ENCODE measurements around the gene TMCC3.
A peak's percentile ranks its signal among the peaks of the same experiment; 100 is the strongest.
"Not testable (repeated sequence)": the region's sequence is repeated elsewhere in the genome, so short reads cannot be mapped to it uniquely, and the experiment has no call there.

The TMCC3 gene

DNA sequence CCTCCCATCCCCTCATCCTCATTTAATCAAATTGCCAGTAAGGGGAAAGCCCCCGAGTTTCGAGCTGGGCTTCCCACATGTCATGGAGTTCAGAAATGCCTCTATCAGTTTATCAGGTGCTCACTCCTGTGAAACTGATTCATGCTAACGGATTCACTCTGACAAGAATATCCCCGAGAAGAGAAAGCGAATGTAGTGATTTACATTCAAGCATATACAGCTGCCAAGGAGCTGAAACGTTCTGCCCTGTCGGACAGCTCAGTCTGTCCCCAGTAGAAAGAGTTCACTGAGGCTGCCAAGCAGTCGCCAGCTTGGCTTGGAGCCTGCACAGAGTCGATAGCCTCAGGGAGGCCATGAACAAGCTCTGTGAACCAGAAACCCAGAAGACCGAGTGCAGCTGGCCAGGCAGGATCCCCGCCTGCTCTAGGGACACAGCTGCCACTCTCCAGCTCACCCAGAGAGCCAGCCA, 88.4 kb downstream of the TMCC3 start:
- no peak for DNase-seq

DNA sequence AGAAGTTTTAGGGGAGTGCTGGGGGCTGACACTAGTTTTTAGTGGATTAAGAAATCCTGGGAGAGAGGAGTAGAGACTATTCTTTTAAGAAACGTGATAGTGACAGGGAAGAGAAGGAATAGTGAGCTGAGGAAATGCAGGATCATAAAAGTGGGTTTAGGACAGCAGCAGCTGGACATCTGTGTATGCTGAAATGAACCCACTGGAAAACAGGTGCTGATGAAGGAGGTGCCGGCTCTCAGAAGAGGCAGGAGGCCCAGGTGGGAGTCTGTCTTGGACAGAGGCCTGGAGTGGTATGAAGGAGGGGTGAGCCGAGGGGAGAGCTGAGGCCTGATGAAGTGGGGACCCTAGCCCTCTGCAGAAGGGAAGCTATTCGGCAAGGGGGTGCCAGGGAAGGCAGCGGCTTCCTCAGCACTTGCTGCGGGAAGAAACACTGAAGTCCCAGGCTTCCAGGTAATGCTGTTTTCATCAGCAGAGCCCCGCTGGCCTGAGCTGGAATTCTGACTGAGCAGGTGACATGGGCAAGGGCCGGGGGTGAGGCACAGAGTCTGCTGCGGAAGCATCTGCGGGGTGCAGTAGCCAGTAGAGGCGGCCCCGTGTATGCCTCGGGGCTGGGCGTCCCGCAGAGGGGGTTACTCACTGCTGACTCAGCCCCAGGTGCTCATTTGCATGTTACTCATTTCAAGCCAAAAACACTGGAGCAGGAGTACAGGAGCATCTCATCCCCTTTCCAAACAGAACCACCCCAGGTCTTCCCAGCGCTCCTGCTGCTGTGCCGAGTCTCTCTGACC, 89.7 kb downstream of the TMCC3 start:
- peak; percentile 11 for DNase-seq

DNA sequence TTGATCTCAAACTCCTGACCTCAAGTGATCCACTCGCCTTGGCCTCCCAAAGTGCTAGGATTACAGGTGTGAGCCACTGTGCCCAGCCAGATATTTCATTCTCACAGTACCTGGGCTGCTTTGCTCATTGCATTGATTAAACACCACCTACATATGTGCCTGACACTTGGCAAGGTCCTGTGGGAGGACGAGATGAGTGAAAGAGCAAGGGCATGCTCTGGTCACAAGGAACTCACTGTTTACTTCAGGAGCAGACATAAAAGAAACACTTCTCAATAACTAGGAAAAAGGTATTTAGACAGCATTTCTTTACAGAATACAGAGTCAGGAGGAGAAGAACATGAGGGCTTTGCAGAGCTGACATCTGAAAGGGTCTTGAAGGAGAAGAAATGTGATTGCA, 91.7 kb downstream of the TMCC3 start:
- DNase-seq, result no peak

DNA sequence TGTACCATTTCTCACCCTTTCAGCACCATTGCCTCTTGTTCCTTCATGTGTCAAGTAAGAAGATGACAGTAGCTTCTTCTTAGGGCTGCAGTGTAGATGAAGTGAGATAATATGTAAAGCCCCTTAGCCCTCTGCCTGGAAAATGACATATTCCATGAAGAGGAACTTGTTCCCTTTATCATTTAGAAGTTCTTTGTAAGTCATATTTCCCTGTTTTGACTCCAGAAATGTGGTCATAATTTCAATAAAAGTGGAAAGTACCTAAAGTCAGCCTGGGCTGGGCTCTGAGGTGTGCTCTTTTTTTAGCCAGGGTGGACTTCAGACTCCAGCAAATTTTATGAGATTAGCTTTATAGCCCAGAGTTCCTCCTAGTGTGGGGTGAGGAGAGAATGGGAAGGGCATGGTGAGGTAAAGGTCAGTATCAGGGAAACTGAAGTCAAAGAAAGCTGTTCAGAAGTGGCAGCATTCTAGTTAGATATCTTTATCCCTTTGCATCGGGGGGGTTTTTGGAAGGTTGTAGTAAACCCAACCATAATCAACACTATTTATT, 92.5 kb downstream of the TMCC3 start:
- DNase-seq, result no peak

DNA sequence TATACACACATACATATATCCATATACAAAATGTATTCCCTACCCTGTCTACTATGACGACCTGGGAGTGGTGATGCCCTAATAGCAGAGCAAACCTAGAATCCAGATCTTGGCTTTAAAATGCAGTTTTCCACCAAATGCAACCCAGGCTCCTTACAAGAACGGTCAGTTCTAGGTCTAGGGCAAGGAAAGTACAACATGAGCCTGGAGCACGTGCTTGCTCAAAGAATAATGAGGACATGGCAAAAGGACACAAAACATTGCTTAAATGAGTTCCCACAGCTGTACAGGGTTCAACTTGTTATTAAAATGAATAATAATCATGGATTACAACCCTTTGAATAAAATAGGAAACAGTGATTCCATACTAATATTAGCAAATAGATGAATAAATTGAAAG, 94.7 kb downstream of the TMCC3 start:
- no peak for DNase-seq

DNA sequence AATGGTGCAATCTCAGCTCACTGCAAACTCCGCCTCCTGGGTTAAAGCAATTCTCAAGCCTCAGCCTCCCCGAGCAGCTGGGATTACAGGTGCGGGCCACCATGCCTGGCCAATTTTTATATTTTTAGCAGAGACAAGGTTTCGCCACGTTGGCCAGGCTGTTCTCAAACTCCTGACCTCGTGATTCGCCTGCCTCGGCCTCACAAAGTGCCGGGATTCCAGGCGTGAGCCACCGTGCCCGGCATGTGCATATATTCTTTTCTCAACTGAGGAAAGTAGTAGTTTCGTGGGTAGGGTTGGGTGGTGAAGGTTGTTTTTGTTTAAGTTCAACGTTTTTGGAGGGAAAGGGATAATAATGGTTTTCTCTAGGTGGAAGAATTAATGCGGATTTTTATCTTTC, 96.5 kb downstream of the TMCC3 start:
- DNase-seq, result no peak

DNA sequence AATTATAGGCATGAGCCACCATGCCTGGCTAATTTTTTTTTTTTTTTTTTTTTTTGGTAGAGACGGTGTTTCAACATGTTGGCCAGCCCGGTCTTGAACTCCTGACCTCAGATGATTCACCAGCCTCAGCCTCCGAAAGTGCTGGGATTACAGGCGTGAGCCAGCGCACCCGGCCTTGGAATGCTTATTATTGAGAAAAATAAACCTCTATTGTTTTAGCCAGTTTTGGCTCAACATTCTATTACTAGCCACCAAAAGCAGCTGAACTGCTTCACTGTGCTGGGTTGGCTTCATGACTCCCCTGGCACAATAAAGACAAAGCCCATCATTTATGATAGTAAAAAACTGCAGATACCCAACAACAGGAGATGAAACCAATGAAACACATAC, 97.2 kb downstream of the TMCC3 start:
- no peak for DNase-seq

DNA sequence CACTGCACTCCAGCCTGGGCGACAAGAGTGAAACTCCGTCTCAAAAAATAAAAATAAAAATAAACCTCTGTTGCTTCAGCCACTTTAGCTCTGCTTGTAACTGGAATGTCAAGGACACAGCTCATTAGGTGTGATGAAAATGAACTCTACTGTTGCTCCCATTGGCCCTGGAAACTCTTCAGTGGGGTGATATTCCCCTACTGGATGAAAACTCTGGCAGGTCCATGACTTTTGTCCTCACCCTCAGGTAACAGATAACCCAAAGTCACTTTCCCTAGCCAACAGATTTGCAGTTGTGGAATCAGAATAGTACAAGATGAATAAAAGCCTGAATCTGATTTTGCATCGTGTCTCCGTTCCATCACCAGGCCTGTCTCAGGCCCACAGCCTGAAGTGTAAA, 98.5 kb downstream of the TMCC3 start:
- no peak for DNase-seq

DNA sequence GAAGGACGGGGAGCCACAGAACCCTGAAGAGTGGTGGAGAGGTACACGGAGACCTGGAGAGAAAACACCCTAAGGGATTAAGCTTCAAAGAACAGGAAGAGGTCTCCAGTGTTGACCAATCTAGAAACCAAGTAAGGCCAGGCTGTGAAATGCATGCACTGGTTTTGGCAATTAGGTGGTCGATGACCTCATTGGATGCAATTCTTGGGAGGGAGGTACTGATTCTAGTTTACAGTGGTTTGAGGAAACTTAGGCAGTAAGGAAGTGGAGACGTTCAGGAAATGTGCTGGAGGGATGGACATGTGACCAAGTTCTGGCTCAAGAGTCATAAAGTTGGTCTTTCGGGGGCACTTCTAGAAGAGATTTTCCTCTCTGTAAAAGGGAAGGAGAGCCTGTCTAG, 99.4 kb downstream of the TMCC3 start:
- no peak for DNase-seq

DNA sequence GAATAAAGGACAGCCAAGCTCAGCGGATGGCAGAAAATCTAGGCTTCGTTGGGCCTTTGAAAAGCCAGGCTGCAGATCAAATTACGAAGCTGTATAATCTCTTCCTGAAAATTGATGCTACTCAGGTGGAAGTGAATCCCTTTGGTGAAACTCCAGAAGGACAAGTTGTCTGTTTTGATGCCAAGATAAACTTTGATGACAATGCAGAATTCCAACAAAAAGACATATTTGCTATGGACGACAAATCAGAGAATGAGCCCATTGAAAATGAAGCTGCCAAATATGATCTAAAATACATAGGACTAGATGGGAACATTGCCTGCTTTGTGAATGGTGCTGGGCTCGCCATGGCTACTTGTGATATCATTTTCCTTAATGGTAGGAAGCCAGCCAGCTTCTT, 101.5 kb downstream of the TMCC3 start:
- not testable (repeated sequence) for DNase-seq

DNA sequence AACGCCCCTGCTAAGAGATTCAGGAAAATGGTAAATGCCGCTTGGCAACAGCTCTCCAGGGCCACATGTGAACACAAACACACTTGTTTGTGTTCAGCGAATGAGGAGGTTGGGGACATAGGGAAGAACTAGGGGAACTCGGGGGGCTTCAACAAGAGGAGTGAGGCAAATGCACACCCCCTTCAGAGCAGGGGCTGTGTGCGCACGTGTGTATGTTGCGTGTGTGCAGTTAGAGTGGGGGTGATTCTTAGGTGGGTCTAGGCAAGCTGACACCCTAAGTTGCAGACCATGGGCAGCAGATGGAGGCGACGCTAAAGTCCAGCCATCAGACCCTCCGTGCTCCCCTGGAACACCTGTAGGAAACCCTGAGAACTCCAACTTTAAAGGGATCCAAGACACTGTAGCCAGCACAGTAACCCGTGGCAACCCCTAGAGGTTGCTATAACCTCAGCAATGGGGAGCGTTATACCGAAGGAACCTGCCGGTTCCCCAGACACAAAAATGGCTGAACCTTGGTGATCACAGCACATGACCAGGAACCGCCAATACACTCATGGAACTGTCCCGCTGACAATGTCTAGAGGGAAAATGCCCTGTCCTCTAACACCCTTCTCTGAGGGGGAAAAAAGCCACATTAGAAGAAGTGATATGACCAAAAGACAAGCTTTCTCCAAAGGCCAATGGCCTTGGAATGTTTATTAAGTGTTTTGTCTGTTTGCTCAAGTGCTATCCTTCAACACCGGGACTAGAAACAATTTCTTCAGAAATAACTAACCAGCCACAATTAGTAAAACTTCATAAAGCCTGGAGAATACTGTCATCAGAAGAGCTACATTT, 104.2 kb downstream of the TMCC3 start:
- no peak for DNase-seq

DNA sequence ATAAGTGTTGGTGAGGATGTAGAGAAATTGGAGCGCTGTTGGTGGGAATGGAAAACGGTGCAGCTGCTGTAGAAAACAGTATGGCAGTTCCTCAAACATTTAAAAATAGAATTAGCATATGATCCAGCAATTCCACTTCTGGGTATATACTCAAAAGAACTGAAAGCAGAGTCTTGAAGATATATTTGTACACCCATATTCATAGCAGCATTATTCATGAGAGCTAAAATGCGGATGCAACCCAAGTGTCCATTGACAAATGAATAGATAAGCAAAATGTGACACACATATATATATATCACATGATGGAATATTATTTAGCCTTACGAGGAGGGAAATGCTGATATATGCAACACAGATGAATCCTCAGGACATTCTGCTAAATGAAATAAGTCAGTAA, 106.0 kb downstream of the TMCC3 start:
- no peak for DNase-seq

DNA sequence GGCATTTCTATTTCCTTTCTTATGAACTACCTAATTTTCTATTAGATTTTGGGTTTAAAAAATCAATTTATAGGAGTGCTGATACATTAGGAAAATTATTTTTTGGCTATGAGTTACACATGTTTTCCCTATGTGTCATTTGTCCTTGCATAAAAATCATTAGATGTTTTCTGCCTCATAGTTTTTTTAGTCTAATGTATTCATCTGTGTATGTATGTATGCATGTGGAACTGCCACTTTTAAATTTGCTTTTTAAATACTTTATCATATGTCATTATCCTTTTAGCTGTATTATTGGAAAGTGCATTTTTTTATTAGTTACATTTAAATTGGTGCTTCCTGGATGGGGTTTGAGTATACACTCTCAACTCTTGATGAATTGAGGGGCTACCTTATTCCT, 112.0 kb downstream of the TMCC3 start:
- DNase-seq, result no peak

DNA sequence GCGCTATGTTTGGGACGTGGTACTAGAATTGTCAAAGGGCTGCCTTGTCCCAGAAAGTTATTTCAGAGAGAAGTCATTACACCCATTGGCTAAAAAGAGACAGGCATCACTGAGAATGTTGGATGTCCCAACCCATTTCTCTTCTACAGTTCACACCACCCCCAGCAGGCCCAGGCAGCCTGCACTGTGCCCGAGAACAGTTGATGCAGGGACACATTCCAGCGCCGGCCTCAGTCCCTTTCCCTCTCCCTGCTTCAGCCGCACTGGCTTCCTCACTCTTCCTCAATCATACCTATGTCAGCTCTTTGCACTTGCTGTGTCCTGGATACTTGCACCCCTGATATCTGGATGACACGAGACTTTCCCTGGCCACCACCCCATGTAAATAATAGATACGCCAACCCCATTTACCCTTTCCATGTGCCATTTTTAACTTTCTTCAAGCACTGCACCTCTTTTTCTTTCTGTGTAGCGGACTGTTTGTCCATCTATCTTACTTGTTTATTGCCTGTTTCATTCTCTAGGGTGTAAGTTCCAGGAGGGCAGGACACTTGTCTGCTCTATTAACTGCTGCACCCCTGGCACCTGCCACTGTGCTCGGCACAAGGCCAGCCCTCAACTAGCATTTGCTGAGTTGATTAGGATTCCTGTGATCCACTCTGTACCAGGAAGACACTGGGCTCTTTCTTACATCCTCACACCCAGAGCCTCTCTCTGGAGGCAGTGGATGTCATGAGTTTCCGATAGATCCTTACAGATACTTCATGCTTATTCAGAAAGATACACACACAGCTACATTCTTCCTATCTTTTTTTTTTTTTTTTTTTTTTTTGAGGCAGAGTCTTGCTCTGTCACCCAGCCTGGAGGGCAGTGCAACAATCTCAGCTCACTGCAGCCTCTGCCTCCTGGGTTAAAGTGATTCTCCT, 114.1 kb downstream of the TMCC3 start:
- DNase-seq, result no peak

DNA sequence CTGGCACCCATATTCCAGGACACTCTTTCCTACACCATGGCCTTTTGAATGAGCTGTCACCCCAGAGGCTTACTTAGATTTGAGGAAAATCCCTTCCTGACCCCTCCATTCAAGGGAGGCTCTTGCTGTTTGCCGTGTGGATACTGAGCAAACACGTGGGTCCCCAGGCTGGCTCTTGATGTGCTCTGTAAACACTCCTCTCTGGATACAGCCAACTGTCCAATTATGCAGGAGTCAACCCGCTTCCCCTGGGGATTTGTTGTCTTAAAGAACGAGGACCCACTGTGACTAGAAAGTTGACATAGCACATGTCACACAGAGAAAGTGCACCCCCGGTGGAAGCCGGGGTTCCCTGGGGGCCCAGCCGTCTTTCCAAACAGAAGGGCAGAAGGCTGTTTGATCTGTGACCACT, 114.8 kb downstream of the TMCC3 start:
- no peak for DNase-seq

DNA sequence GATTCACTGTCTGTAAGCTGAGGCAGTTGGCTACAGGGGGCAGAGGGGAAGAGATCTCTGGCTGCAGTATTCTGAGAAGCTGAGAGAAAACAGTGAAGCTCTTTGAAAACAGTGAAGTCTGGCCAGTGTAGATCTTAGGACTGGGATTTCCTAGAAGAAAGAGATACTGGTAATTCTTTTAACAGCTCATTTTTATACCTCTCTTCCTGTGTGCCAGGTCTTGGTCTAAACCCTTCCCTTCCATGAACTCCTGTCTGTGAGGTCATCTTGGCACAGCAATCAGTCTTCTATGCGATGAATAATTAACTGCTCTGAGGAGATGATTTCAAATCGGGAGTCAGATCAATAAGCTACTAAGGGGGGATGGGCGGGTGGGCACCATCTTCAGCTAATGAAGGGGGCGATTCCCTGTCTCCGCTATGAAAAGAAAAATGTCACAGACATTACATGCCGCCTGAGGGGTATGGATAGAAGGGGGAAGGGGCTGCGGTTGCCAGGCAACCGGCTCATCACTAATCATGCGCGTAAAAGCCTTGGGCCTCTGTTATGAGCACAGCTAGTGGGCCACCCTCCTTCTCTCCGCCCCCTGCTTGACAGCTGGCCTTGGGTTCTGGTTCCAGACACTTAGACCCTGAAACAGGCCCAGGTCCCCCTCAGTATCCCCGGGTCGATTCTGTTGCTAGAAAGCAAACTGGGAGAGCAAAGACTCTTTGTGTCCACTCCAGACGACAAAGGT, 115.4 kb downstream of the TMCC3 start:
- no peak for DNase-seq

DNA sequence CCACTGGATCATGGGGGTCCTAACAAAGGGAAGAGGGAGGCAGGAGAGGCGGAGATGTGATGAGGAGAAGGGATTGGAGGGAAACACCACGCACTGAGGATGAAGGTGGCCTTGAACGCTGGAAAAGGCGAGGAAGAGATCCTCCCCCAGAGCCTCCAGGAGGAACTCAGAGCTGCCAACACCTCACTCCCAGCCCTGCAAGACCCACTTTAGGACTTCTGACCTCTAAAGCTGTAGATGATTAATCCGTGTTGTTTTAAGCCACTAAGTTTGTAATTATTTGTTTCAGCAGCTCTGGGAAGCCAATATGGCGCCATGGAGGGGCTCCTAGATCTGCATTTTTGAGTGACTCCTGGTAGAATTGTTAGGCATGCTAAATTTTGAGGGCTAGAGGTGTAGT, 116.1 kb downstream of the TMCC3 start:
- no peak for DNase-seq

DNA sequence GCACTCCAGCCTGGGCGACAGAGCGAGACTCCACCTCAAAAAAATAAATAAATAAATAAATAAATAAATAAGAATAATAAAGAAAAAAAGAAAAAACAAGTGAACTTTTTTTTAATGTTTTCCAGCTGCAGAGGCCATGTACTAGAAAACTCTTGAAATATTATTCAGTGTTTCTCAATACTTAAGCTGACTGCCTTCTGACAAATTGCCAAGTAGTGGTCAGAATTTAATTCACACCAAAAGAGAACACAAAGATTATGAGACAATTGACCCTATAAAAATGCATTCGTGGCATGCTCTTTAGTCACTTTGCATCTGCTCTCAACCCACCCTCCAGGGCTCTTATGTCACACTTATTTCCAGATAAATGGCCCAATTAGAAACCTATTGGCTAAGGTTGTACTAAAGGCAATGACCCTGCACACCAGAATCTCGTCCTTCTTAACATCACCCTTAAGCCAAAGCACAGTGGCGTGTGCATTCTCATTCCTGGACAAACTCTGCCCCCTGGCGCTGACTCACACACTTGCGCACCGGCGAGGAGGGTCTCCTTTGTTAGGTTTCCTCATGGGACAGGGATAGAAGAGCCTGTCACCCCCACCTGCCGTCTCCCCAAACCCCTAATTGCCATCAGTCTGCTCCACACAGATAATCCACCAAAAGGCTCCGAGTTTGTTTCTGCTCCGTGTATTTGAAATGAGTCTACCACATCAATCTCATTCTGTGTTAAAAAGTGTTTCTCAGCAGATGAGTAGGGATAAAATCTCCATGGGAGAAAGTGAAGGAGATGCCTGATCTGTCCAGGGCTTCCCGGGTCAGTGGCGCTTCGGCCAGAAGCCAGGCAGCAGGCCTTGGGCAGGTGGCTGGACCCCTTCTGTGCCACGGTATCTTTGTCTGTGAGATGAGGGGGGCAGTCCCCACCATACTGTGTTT, 117.6 kb downstream of the TMCC3 start:
- DNase-seq, result peak; percentile 77

DNA sequence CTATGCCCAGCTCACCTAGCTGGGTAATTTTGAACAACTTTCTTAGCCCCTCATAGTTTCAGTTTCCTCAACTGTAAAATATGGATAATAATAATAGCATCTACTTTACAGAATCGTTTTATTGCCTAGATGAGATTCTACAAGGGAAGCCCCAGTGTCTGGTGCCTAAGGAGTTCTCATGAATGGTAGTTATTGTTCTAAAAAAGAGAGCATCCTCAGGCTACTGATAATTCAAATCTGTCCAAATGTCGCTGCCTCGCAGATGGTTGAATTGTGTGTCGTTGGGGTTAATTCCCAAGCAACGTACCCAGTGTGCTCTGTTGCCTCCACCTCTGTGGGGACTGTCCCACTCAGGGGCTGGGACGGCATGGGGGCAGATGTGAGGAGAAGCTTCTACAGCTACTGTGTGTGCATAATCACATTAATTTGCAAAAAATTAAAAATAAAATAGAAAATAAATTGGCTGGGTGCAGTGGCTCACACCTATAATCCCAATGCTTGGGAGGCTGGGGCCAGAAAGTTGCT, 119.1 kb downstream of the TMCC3 start:
- DNase-seq, result no peak

DNA sequence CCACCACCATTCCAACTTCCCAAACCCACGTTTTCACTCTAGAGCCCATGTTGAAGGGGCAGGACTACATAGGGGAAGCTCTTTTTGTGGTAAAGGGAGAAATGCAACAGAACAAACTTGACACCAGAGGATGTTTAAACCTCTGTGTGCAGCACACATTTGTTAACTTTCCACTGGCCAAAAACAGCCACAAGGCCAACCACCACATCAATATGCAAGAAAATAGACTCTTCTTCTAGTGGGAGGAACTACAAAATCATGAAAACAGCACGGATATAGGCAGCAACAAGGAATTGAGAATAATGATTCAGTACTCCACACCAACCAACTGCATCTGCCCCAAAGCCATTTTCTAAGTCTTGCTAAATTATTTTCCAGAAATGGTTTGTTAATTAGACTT, 124.4 kb downstream of the TMCC3 start:
- no peak for DNase-seq

Data from CD4-positive, alpha-beta T cell treated with Interleukin-17A for 4 hours (primary cell).